Panc1 (cell line): Measurements from ENCODE around the gene MSI2. TPM values are rescaled to one million over a fixed set of nuclear protein-coding genes. Genes with fewer than 3 reads are reported as not detected.

Source experiments
- ATAC-seq: fragments of 200-7000 bp; cut with Tn5 transposase; 2 replicates; pipeline ENCODE4 v1.9.1; 2020; ENCODE audit warnings: mild to moderate bottlenecking, moderate library complexity
- BruUV-seq: library from RNA; stranded (reverse); fragments of 400-500 nt; replicated peaks from 2 replicates; lab custom pipeline; 2021; lab: Mats Ljungman, UMichigan
- CTCF ChIA-PET: fragments of 300-600 bp; sonication (Branson Sonifier 250); formaldehyde crosslinking; loops from one replicate; lab custom pipeline; 2022; ENCODE audit warnings: antibody characterized with exemption; lab: Charles Lee
- POLR2A ChIA-PET: fragments of 300-600 bp; sonication (Branson Sonifier 250); formaldehyde crosslinking; loops from one replicate; lab custom pipeline; 2022; ENCODE audit warnings: antibody characterized with exemption; lab: Charles Lee
- DNase-seq: peaks from one replicate; pipeline ENCODE4 v3.0.0-alpha.2; 2010; ENCODE audit warnings: low read depth, low spot score
- H3K27ac ChIP-seq: 2 replicates; pipeline ENCODE4 v1.5.1; 2011; ENCODE audit warnings: mild to moderate bottlenecking, low read length, inconsistent platforms
- H3K27me3 ChIP-seq: fragments of 200-500 bp; sonication (Bioruptor generic); 2 replicates; pipeline ENCODE4 v1.6.0; 2014; ENCODE audit warnings: low read length, inconsistent platforms; ENCODE audit not compliant: control insufficient read depth, insufficient read depth
- H3K36me3 ChIP-seq: fragments of 200-500 bp; sonication (Bioruptor generic); 2 replicates; pipeline ENCODE4 v1.5.1; 2014; ENCODE audit warnings: inconsistent platforms, mild to moderate bottlenecking, low read length, moderate library complexity; ENCODE audit not compliant: control insufficient read depth, insufficient read depth
- H3K4me1 ChIP-seq: 2 replicates; pipeline ENCODE4 v1.5.1; 2011; ENCODE audit warnings: inconsistent platforms, mild to moderate bottlenecking, low read length, moderate library complexity; ENCODE audit not compliant: control insufficient read depth, insufficient read depth
- H3K4me3 ChIP-seq, 2 experiments: 2 replicates each; pipeline ENCODE4 v1.5.1; 2011 to 2012; ENCODE audit warnings: low read depth in 2 of 2, low read length in 2 of 2, mild to moderate bottlenecking in 2 of 2, inconsistent platforms in 1 of 2, moderate library complexity in 1 of 2
- H3K9me3 ChIP-seq: fragments of 200-500 bp; sonication (Bioruptor generic); 2 replicates; pipeline ENCODE4 v1.5.1; 2014; ENCODE audit warnings: low read depth, mild to moderate bottlenecking, inconsistent platforms, low read length, moderate library complexity; ENCODE audit not compliant: control insufficient read depth, insufficient read depth
- POLR2AphosphoS5 ChIP-seq: IDR thresholded peaks from 2 replicates; pipeline ENCODE4 v1.6.1; 2012; ENCODE audit warnings: mild to moderate bottlenecking, low read depth, low read length, moderate library complexity
- SIN3A ChIP-seq: IDR thresholded peaks from 2 replicates; pipeline ENCODE4 v1.6.1; 2012; ENCODE audit warnings: low read depth, mild to moderate bottlenecking, low read length, moderate library complexity, borderline replicate concordance; ENCODE audit not compliant: insufficient read depth
- TCF7L2 ChIP-seq: IDR thresholded peaks from 2 replicates; pipeline ENCODE4 v1.6.1; 2011; ENCODE audit warnings: mild to moderate bottlenecking, low read depth, low read length, inconsistent platforms
- in situ Hi-C: cut with HindIII; loops from 2 replicates; pipeline ENCODE4 v1.10.0; 2016; ENCODE audit warnings: low sequenced_read_pairs, low pct_unique_long_range_greater_than_20kb
- intact Hi-C: fragments of 100-400 bp; cut with micrococcal nuclease; formaldehyde crosslinking; loops from one replicate; pipeline ENCODE4 v1.10.0; 2022; ENCODE audit not compliant: unreplicated experiment
- total RNA-seq: library from RNA; stranded (reverse); gene quantifications from one replicate; pipeline ENCODE4 v1.2.1, GENCODE V29; 2021; ENCODE audit not compliant: unreplicated experiment
- TF ChIP-seq, protein P1 (sequence below): fragments of 450-650 bp; IDR thresholded peaks from 2 replicates; pipeline ENCODE4 v1.5.1; 2017; ENCODE audit warnings: mild to moderate bottlenecking
- TF ChIP-seq, protein P2 (sequence below), 2 experiments: IDR thresholded peaks; 2 replicates each; pipeline ENCODE4 v1.6.1; 2011 to 2012; ENCODE audit warnings: low read depth in 2 of 2, control low read depth in 1 of 2, low read length in 1 of 2, mild to moderate bottlenecking in 1 of 2, moderate library complexity in 1 of 2; ENCODE audit not compliant: insufficient read depth in 1 of 2

Gene MSI2
- total RNA-seq, 1 experiment from 2014 or later, result 38.5 TPM

DNA sequence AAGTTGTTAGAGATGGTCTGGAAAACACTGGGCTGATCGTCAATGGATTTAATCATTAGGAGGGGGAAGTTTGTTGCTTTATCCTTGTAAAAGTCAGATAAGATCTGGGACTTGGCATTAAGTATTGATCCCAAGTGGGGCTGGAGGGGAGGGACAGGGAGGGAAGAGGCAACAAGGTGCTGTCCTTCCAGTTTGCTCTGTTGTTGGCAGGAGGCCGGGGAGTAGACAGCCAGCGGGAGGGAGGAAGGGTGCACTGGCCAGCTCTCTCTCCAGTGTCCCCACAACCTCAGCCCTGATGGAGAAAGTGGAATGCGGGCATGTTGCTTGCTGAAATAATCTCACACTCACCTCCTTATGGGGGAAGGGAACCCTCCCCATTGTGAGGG, 278.5 kb downstream of the MSI2 start:
- ChIA-PET CTCF (no interaction called here), POLR2A (no interaction called here)
- no peak for DNase-seq
- no TSS peak for BruUV-seq
- no peak for TF ChIP-seq TCF7L2
- TF ChIP-seq POLR2AphosphoS5, result no peak
- TF ChIP-seq, protein P1, sequence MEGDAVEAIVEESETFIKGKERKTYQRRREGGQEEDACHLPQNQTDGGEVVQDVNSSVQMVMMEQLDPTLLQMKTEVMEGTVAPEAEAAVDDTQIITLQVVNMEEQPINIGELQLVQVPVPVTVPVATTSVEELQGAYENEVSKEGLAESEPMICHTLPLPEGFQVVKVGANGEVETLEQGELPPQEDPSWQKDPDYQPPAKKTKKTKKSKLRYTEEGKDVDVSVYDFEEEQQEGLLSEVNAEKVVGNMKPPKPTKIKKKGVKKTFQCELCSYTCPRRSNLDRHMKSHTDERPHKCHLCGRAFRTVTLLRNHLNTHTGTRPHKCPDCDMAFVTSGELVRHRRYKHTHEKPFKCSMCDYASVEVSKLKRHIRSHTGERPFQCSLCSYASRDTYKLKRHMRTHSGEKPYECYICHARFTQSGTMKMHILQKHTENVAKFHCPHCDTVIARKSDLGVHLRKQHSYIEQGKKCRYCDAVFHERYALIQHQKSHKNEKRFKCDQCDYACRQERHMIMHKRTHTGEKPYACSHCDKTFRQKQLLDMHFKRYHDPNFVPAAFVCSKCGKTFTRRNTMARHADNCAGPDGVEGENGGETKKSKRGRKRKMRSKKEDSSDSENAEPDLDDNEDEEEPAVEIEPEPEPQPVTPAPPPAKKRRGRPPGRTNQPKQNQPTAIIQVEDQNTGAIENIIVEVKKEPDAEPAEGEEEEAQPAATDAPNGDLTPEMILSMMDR, result no peak
- TF ChIP-seq SIN3A, result no peak
- TF ChIP-seq, protein P2, sequence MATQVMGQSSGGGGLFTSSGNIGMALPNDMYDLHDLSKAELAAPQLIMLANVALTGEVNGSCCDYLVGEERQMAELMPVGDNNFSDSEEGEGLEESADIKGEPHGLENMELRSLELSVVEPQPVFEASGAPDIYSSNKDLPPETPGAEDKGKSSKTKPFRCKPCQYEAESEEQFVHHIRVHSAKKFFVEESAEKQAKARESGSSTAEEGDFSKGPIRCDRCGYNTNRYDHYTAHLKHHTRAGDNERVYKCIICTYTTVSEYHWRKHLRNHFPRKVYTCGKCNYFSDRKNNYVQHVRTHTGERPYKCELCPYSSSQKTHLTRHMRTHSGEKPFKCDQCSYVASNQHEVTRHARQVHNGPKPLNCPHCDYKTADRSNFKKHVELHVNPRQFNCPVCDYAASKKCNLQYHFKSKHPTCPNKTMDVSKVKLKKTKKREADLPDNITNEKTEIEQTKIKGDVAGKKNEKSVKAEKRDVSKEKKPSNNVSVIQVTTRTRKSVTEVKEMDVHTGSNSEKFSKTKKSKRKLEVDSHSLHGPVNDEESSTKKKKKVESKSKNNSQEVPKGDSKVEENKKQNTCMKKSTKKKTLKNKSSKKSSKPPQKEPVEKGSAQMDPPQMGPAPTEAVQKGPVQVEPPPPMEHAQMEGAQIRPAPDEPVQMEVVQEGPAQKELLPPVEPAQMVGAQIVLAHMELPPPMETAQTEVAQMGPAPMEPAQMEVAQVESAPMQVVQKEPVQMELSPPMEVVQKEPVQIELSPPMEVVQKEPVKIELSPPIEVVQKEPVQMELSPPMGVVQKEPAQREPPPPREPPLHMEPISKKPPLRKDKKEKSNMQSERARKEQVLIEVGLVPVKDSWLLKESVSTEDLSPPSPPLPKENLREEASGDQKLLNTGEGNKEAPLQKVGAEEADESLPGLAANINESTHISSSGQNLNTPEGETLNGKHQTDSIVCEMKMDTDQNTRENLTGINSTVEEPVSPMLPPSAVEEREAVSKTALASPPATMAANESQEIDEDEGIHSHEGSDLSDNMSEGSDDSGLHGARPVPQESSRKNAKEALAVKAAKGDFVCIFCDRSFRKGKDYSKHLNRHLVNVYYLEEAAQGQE (IDR thresholded peaks at IDR 0.05; ENCODE audit: insufficient read depth in 1 of 2, low read depth in 2 of 2, low read length in 1 of 2), result no peak
- no peak for ATAC-seq
- Histone ChIP-seq H3K9me3 (no peaks in the 10 kb centered on the region), H3K27ac (no peak overlapping the region), H3K36me3 (no peaks in the 10 kb centered on the region), H3K4me1 (no peaks in the 10 kb centered on the region), H3K4me3 (no peak overlapping the region), H3K27me3 (no peaks in the 10 kb centered on the region)
- intact Hi-C loops, result no loop called here
- in situ Hi-C loops, result no loop called here

DNA sequence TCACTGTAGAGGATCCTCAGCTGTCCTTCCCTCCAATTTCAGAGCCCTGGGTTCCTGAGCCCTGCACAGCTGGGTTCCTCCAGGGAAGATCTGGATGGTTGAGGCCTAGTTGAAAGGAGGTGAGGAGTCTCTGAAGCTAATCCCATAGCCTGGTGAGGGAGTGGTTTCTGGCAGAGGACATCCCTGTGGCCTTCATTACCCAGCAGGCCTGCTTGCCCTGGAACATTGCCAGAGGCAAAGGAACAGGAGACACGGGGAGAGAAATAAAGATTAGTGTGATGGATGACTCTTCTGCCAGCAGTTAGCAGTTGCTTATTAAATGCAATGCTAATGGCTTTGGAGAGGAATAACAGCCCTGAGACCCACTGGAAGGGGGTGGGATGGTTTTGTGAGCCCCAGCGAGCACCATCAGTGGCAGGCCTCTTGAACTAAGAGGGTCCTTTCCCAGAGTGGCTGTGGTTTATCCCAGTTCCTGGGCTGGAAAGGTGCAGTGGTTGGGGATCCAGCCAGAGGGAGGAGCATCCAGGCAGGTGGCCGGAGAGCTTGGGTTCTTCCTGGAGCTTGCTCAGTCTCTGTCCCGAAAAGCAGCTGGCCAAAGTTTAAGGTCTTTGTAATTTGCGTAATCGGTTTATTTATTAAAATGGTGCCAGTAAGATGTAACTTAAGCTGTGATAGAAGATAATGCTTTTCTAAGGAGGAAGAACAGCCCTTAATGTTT, 279.1 kb downstream of the MSI2 start:
- no peaks in the 10 kb centered on the region for H3K27me3 ChIP-seq
- H3K4me1 ChIP-seq, result no peaks in the 10 kb centered on the region
- no peaks in the 10 kb centered on the region for H3K36me3 ChIP-seq
- in situ Hi-C loops, result no loop called here
- ChIA-PET POLR2A (no interaction called here), CTCF (no interaction called here)
- ATAC-seq, result no peak
- no TSS peak for BruUV-seq
- H3K9me3 ChIP-seq, result no peaks in the 10 kb centered on the region
- H3K27ac ChIP-seq, result no peak overlapping the region
- intact Hi-C loops, result no loop called here
- no peak overlapping the region for H3K4me3 ChIP-seq
- TF ChIP-seq POLR2AphosphoS5, result no peak
- TF ChIP-seq, protein P1, result no peak
- TF ChIP-seq TCF7L2, result no peak
- TF ChIP-seq, protein P2 (IDR thresholded peaks at IDR 0.05; ENCODE audit: insufficient read depth in 1 of 2, low read depth in 2 of 2, low read length in 1 of 2), result no peak
- TF ChIP-seq SIN3A, result no peak
- no peak for DNase-seq
